Upper lobe of left lung (tissue), 4 donors: ENCODE data around the gene ANXA10.

ENCODE experiments used
- POLR2A ChIP-seq, 4 donors: fragments of 450-650 bp; IDR thresholded peaks; one replicate each; pipeline ENCODE4 v1.5.1; 2016 to 2017; ENCODE audit warnings: antibody characterized with exemption in 4 of 4, mild to moderate bottlenecking in 2 of 4
- POLR2AphosphoS5 ChIP-seq, 2 donors: sonication (generic); formaldehyde crosslinking; IDR thresholded peaks; one replicate each; pipeline ENCODE4 v1.5.1; 2017; ENCODE audit warnings: antibody characterized with exemption in 2 of 2
- TF ChIP-seq, protein P1 (sequence below), 6 experiments: fragments of 450-650 bp in 4 of 6; fragments of 200-600 bp in 2 of 6; sonication (generic) in 2 of 6; IDR thresholded peaks; one replicate each; pipeline ENCODE4 v1.5.1; 2016 to 2019; ENCODE audit warnings: antibody characterized with exemption in 6 of 6

DNA sequence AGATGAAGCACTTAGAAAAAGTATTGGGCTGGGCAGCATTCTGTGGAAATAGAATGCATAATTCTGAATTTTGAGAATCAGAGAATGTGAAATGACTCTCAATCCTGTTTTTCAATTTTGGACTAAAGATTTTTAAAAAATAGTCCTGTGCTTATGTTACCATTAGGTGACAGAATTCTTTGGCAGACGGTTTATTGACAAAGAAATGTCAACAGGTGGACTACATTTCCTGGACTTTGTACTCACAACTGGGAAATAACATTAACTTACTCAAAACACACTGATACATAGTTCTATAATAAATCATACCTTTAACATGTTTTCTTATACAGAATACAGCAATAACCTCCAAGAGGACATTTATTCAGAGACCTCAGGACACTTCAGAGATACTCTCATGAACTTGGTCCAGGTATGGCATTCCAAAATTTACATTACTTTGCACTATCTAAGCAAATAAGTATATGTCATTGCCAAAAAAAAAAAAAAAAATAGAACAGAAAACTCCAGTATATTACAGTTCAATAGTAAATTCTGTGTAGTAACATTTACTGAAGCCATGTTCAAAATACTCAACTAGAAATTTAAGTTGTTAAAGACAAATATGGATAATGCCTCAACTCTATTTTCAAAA is 72.7 kb downstream of the ANXA10 start:
- TF ChIP-seq, protein P1, sequence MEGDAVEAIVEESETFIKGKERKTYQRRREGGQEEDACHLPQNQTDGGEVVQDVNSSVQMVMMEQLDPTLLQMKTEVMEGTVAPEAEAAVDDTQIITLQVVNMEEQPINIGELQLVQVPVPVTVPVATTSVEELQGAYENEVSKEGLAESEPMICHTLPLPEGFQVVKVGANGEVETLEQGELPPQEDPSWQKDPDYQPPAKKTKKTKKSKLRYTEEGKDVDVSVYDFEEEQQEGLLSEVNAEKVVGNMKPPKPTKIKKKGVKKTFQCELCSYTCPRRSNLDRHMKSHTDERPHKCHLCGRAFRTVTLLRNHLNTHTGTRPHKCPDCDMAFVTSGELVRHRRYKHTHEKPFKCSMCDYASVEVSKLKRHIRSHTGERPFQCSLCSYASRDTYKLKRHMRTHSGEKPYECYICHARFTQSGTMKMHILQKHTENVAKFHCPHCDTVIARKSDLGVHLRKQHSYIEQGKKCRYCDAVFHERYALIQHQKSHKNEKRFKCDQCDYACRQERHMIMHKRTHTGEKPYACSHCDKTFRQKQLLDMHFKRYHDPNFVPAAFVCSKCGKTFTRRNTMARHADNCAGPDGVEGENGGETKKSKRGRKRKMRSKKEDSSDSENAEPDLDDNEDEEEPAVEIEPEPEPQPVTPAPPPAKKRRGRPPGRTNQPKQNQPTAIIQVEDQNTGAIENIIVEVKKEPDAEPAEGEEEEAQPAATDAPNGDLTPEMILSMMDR (IDR thresholded peaks at IDR 0.05) = no peak
- TF ChIP-seq POLR2A (IDR thresholded peaks at IDR 0.05) (no peak), POLR2AphosphoS5 (IDR thresholded peaks at IDR 0.05) (no peak)
